ENCODE results near the gene POLR3F.

- TF ChIP-seq CTCF (IDR thresholded peaks at IDR 0.05; ENCODE audit: low read depth, low read length) (no peak), EZH2phosphoT487 (IDR thresholded peaks at IDR 0.05; ENCODE audit: low read depth) (no peak)
These were observed 37.4 kb downstream of the POLR3F start for GRCh38 chr20:18504479-18505060.
